ENCODE results near the gene CCDC87. TPM values are rescaled to one million over a fixed set of nuclear protein-coding genes. Genes with fewer than 3 reads are reported as not detected.

The CCDC87 gene, protein sequence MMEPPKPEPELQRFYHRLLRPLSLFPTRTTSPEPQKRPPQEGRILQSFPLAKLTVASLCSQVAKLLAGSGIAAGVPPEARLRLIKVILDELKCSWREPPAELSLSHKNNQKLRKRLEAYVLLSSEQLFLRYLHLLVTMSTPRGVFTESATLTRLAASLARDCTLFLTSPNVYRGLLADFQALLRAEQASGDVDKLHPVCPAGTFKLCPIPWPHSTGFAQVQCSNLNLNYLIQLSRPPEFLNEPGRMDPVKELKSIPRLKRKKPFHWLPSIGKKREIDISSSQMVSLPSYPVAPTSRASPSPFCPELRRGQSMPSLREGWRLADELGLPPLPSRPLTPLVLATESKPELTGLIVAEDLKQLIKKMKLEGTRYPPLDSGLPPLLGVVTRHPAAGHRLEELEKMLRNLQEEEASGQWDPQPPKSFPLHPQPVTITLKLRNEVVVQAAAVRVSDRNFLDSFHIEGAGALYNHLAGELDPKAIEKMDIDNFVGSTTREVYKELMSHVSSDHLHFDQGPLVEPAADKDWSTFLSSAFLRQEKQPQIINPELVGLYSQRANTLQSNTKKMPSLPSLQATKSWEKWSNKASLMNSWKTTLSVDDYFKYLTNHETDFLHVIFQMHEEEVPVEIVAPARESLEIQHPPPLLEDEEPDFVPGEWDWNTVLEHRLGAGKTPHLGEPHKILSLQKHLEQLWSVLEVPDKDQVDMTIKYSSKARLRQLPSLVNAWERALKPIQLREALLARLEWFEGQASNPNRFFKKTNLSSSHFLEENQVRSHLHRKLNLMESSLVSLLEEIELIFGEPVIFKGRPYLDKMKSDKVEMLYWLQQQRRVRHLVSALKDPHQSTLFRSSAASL
- 0.99 and 1.1 TPM in 2 replicates for total RNA-seq (2021; fragmentation: NEBNext Ultra II Directional; extraction: Animal tissue kit (Norgen Biotek cat#: 25700))
- polyA plus RNA-seq (2011; rRNA removed): 0.32 and 0.63 TPM in 2 replicates
- 0.25 TPM for polyA plus RNA-seq (2011; cell fraction: cytosol; rRNA removed)
- 0.68 TPM for polyA plus RNA-seq (2011; cell fraction: nucleus; rRNA removed)
- polyA plus RNA-seq (2012, experiment 1 of 2): 0.43 to 0.65 TPM (median 0.54 TPM) in 4 replicates
- polyA plus RNA-seq (2012, experiment 2 of 2): 0.92 TPM
- polyA plus RNA-seq (2013, experiment 1 of 2): 0.36 TPM
- 0.33 TPM for polyA plus RNA-seq (2013, experiment 2 of 2)
- polyA minus RNA-seq (2011; rRNA and poly(A)+ RNA removed): 0.80 and 1.3 TPM in 2 replicates
- 0.51 TPM for polyA minus RNA-seq (2011; cell fraction: cytosol; rRNA and poly(A)+ RNA removed)
- 2.3 TPM for polyA minus RNA-seq (2011; cell fraction: nucleus; rRNA and poly(A)+ RNA removed)
- long read RNA-seq, experiment 1, partial matches to known transcripts: 0 of 1 reads
- long read RNA-seq, experiment 1, other reads (novel, unspliced or antisense): 0 of 1 reads
- long read RNA-seq, experiment 2: 0 reads

DNA sequence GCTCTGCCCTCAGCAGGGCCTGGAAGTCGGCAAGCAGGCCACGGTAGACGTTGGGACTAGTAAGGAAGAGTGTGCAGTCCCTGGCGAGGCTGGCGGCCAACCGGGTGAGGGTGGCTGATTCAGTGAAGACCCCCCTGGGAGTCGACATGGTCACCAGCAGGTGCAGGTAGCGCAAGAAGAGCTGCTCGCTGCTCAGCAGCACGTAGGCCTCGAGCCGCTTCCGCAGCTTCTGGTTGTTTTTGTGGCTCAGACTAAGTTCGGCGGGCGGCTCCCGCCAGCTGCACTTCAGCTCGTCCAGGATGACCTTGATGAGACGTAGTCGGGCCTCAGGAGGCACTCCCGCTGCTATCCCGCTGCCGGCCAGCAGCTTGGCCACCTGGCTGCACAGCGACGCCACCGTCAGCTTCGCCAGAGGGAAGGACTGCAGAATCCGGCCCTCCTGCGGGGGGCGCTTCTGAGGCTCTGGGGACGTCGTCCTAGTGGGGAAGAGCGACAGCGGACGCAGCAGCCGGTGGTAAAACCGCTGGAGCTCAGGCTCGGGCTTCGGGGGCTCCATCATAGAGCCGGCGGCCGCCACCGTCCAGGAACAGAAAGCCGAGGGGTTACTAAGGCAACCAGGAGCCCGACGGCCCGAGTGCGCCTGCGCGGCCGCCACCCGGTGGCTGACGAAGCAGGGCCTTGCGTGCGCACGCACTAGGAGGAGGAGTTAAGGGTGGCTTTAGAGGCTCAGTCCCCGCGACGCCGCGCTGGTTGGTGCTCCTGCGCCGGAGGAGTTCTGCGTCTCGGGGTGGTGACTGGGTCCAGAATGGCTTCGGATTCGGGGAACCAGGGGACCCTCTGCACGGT is at the start of gene CCDC87, which contains the start of gene CCS:
Gene CCDC87 (minus strand): TSS at position 607 of the 846 bp plus-strand sequence. CDS start 48 bp downstream, at position 559.
Gene CCS (plus strand): TSS at position 729 of the 846 bp plus-strand sequence. CDS start 77 bp downstream, at position 806.
- no peaks in the 10 kb centered on the region for H4K20me1 ChIP-seq (replicated peaks in 1 of 2; ENCODE audit: control insufficient read depth in 1 of 2, insufficient read depth in 2 of 2, low read length in 2 of 2)
- H4K5ac ChIP-seq (ENCODE audit: insufficient read length, low read depth, low read length): peak within 1 kb of the TSS; percentile 61
- H3K4ac ChIP-seq (replicated peaks; ENCODE audit: insufficient read length, low read depth, low read length): peak within 1 kb of the TSS; percentile 94
- H2BK12ac ChIP-seq (ENCODE audit: low read depth, low read length): peak within 1 kb of the TSS; percentile 79
- peak within 1 kb of the TSS; percentile 40; the same call in 1 of the 2 replicates for H2BK20ac ChIP-seq (ENCODE audit: low read length)
- CTCF ChIA-PET (ENCODE audit: partially characterized antibody): interaction anchor here (0.9 to 3.5 kb wide), 20 partner anchors 9 to 101 kb away, joined by 3 to 43 read pairs (median 6); partner anchors contain the start of genes ACTN3, CTSF, RBM4 and RBM4B
- peak within 1 kb of the TSS in 3 of 4 experiments; percentile 52 to 70 (median 67); a peak in 5 of 7 replicates for H3K9ac ChIP-seq (replicated peaks in 1 of 4; ENCODE audit: extremely low read depth in 1 of 4, low read depth in 3 of 4, low read length in 3 of 4)
- H3K14ac ChIP-seq (ENCODE audit: insufficient read length): no peak within 1 kb of the TSS
- WGBS, 2 experiments (ENCODE audit: extremely low coverage in 1 of 2, insufficient coverage in 1 of 2, insufficient read length in 1 of 2, insufficient replicate concordance in 2 of 2, low coverage in 1 of 2, low lambda C conversion rate in 2 of 2, missing lambda C conversion rate in 1 of 2): 21% methylated on average over 66 of the region's 68 CpGs; no CpG with 5 or more reads in 1 of the 2 experiments
- no peak within 1 kb of the TSS for H3K23ac ChIP-seq (ENCODE audit: insufficient read length)
- DNase-seq (ENCODE audit: low read depth in 1 of 2, low spot score in 2 of 2) (peak; percentile 85 to 98), FAIRE-seq (no peak)
- H3K79me2 ChIP-seq (ENCODE audit: control insufficient read depth in 1 of 2, insufficient read depth in 2 of 2, low read length in 2 of 2): peaks cover 0 to 5% of the 10 kb centered on the region in 2 experiments; a peak in 2 of 4 replicates
- peaks cover 9% of the 10 kb centered on the region for H3K23me2 ChIP-seq (ENCODE audit: low read depth, low read length)
- H4K8ac ChIP-seq (ENCODE audit: extremely low read depth, insufficient read depth, low read length): peak within 1 kb of the TSS; percentile 94
- peak within 1 kb of the TSS; percentile 95; the same call in 1 of the 2 replicates for H2AK5ac ChIP-seq (ENCODE audit: low read depth, low read length)
- no peaks in the 10 kb centered on the region; a peak in 1 of 8 replicates for H3K36me3 ChIP-seq (ENCODE audit: control insufficient read depth in 2 of 4, insufficient read depth in 4 of 4, low read length in 3 of 4)
- H2BK15ac ChIP-seq (ENCODE audit: low read length): no peak within 1 kb of the TSS
- H3K4me3 ChIP-seq (ENCODE audit: extremely low read depth in 1 of 4, insufficient read depth in 2 of 4, low read depth in 3 of 4, low read length in 4 of 4): peak within 1 kb of the TSS; percentile 49 to 73 (median 64)
- peak within 1 kb of the TSS; percentile 50 for H4K91ac ChIP-seq (replicated peaks; ENCODE audit: insufficient read length, low read length)
- peaks cover 5% of the 10 kb centered on the region for H3K79me1 ChIP-seq (ENCODE audit: low read depth, low read length)
- peaks cover 0 to 10% (median 4%) of the 10 kb centered on the region in 4 experiments; a peak in 3 of 7 replicates for H3K27me3 ChIP-seq (replicated peaks in 1 of 4; ENCODE audit: control insufficient read depth in 3 of 4, extremely low read depth in 1 of 4, insufficient read depth in 3 of 4, low read length in 3 of 4)
- POLR2A ChIA-PET (ENCODE audit: partially characterized antibody): interaction anchor here (0.7 to 65.3 kb wide), 13 partner anchors 9 to 86 kb away, joined by 3 to 2165 read pairs (median 4); partner anchors contain the start of genes ACTN3, CTSF, RBM14 and RBM4
- H3K18ac ChIP-seq (ENCODE audit: extremely low read depth, low read length): peak within 1 kb of the TSS; percentile 56; the same call in 1 of the 2 replicates
- peak within 1 kb of the TSS; percentile 46; the same call in 1 of the 2 replicates for H2AFZ ChIP-seq (ENCODE audit: low read length)
- peak within 1 kb of the TSS; percentile 47 for H2BK5ac ChIP-seq (ENCODE audit: low read depth, low read length)
- peak within 1 kb of the TSS; percentile 60 to 92 for H3K4me2 ChIP-seq (ENCODE audit: insufficient read depth in 1 of 2, low read depth in 2 of 2, low read length in 2 of 2)
- peak within 1 kb of the TSS; percentile 12 for H3K56ac ChIP-seq (replicated peaks; ENCODE audit: insufficient read length, low read depth, low read length)
- no peak within 1 kb of the TSS for H2BK120ac ChIP-seq (replicated peaks; ENCODE audit: low read depth, low read length)
- peaks cover 9 to 17% of the 10 kb centered on the region in 2 experiments for H3K9me3 ChIP-seq (ENCODE audit: insufficient read depth in 2 of 2, low read depth in 1 of 2, low read length in 1 of 2)
- peak within 1 kb of the TSS; percentile 57 for H3K27ac ChIP-seq (ENCODE audit: low read depth, low read length)
- peaks cover 0 to 11% (median 7%) of the 10 kb centered on the region in 4 experiments; a peak in 6 of 7 replicates for H3K4me1 ChIP-seq (replicated peaks in 1 of 4; ENCODE audit: control insufficient read depth in 3 of 4, insufficient read depth in 4 of 4, low read length in 3 of 4)
- TF ChIP-seq NRF1 (IDR thresholded peaks at IDR 0.05; ENCODE audit: low read depth, low read length) (peak; percentile 84), SRF (IDR thresholded peaks at IDR 0.05; ENCODE audit: low read depth, low read length) (peak; percentile 51; the same call in 1 of the 2 replicates), TAF1 (IDR thresholded peaks at IDR 0.05; ENCODE audit: low read depth, low read length) (peak; percentile 79)
